ENCODE results near the gene MRPS15.
"Not testable (repeated sequence)": the region's sequence is repeated elsewhere in the genome, so short reads cannot be mapped to it uniquely, and the experiment has no call there.

MRPS15 gene

GRCh38 chr1:36463803-36464604 is at the start of gene MRPS15:
MRPS15 (minus strand) TSS chr1:36464384; CDS start chr1:36464275, 109 bp downstream.
- DNase-seq (ENCODE audit: low read depth) = peak; percentile 93

GRCh38 chr1:36512842-36513241 is 48.7 kb upstream of the MRPS15 start:
- DNase-seq (ENCODE audit: low read depth) = no peak

- no peak for DNase-seq (ENCODE audit: low read depth)
Observed at GRCh38 chr1:36511804-36512798, 47.9 kb upstream of the MRPS15 start.

- not testable (repeated sequence) for DNase-seq (ENCODE audit: low read depth)
Observed at GRCh38 chr1:36511220-36511619, 47.0 kb upstream of the MRPS15 start.

- no peak for DNase-seq (ENCODE audit: low read depth)
Observed at GRCh38 chr1:36510418-36510817, 46.2 kb upstream of the MRPS15 start.

GRCh38 chr1:36508257-36508656 is 44.1 kb upstream of the MRPS15 start:
- DNase-seq (ENCODE audit: low read depth) = no peak

- DNase-seq (ENCODE audit: low read depth) = no peak
Observed at GRCh38 chr1:36506276-36506920, 42.2 kb upstream of the MRPS15 start.

- no peak for DNase-seq (ENCODE audit: low read depth)
Observed at GRCh38 chr1:36503733-36504132, 39.5 kb upstream of the MRPS15 start.

GRCh38 chr1:36503159-36503558 is 39.0 kb upstream of the MRPS15 start:
- DNase-seq (ENCODE audit: low read depth) = no peak

- DNase-seq (ENCODE audit: low read depth) = no peak
Observed at GRCh38 chr1:36502616-36503015, 38.4 kb upstream of the MRPS15 start.

- not testable (repeated sequence) for DNase-seq (ENCODE audit: low read depth)
Observed at GRCh38 chr1:36501911-36502310, 37.7 kb upstream of the MRPS15 start.

- no peak for DNase-seq (ENCODE audit: low read depth)
Observed at GRCh38 chr1:36497207-36497606, 33.0 kb upstream of the MRPS15 start.

- DNase-seq (ENCODE audit: low read depth) = no peak
Observed at GRCh38 chr1:36494971-36495370, 30.8 kb upstream of the MRPS15 start.

- DNase-seq (ENCODE audit: low read depth) = no peak
Observed at GRCh38 chr1:36493524-36493923, 29.3 kb upstream of the MRPS15 start.

- no peak for DNase-seq (ENCODE audit: low read depth)
Observed at GRCh38 chr1:36492491-36492890, 28.3 kb upstream of the MRPS15 start.

- DNase-seq (ENCODE audit: low read depth) = not testable (repeated sequence)
Observed at GRCh38 chr1:36489258-36490051, 25.3 kb upstream of the MRPS15 start.

GRCh38 chr1:36487906-36488305 is 23.7 kb upstream of the MRPS15 start:
- DNase-seq (ENCODE audit: low read depth) = no peak

GRCh38 chr1:36487336-36487725 is 23.1 kb upstream of the MRPS15 start:
- not testable (repeated sequence) for DNase-seq (ENCODE audit: low read depth)

GRCh38 chr1:36486439-36487335 is 22.5 kb upstream of the MRPS15 start:
- DNase-seq (ENCODE audit: low read depth) = no peak

- no peak for DNase-seq (ENCODE audit: low read depth)
Observed at GRCh38 chr1:36486093-36486438, 21.9 kb upstream of the MRPS15 start.

- no peak for DNase-seq (ENCODE audit: low read depth)
Observed at GRCh38 chr1:36484099-36484498, 19.9 kb upstream of the MRPS15 start.

Measured in activated T-cell treated with anti-CD3 and anti-CD28 coated beads for 24 hours (primary cell).